HepG2 (cell line): ENCODE measurements around the gene ATOH7. TPM values are rescaled to one million over a fixed set of nuclear protein-coding genes. Genes with fewer than 3 reads are reported as not detected.
A peak's percentile ranks its signal among the peaks of the same experiment; 100 is the strongest.

Source experiments
- ARID5B ChIP-seq: IDR thresholded peaks from 2 replicates; pipeline ENCODE4 v1.4.0; 2020; ENCODE audit warnings: mild to moderate bottlenecking, missing genetic modification reagents
- CREM ChIP-seq, 2 experiments: sonication (generic) in 1 of 2; formaldehyde crosslinking in 1 of 2; IDR thresholded peaks; 2 replicates each; pipeline versions ENCODE4 v1.4.0 to v1.6.1; 2016 to 2020; ENCODE audit warnings: antibody characterized with exemption in 1 of 2, mild to moderate bottlenecking in 1 of 2, missing genetic modification reagents in 1 of 2
- CTCF ChIP-seq: sonication (generic); formaldehyde crosslinking; IDR thresholded peaks from 2 replicates; pipeline ENCODE4 v1.5.0; 2020; ENCODE audit warnings: mild to moderate bottlenecking, missing genetic modification reagents, moderate library complexity
- DRAP1 ChIP-seq: IDR thresholded peaks from 2 replicates; pipeline ENCODE4 v1.6.1; 2016; ENCODE audit warnings: missing genetic modification reagents, missing compliant biosample characterization
- ERF ChIP-seq: IDR thresholded peaks from 2 replicates; pipeline ENCODE4 v1.6.1; 2018; ENCODE audit warnings: missing biosample characterization, missing genetic modification reagents
- FOSL2 ChIP-seq: sonication (generic); formaldehyde crosslinking; IDR thresholded peaks from 2 replicates; pipeline ENCODE4 v1.4.0; 2020; ENCODE audit warnings: missing genetic modification reagents
- GABPA ChIP-seq, 2 experiments: IDR thresholded peaks; 2 replicates each; pipeline ENCODE4 v1.6.1; 2011 to 2016; ENCODE audit warnings: low read depth in 2 of 2, low read length in 1 of 2, missing biosample characterization in 1 of 2, missing genetic modification characterization in 1 of 2
- HDAC2 ChIP-seq: sonication (generic); formaldehyde crosslinking; IDR thresholded peaks from 2 replicates; pipeline ENCODE4 v1.4.0; 2020; ENCODE audit warnings: missing genetic modification reagents
- HNF1B ChIP-seq: sonication (generic); formaldehyde crosslinking; IDR thresholded peaks from 2 replicates; pipeline ENCODE4 v1.5.1; 2020; ENCODE audit warnings: mild to moderate bottlenecking, moderate library complexity, missing genetic modification reagents
- IRF2 ChIP-seq: IDR thresholded peaks from 2 replicates; pipeline ENCODE4 v1.6.1; 2018; ENCODE audit warnings: missing genetic modification reagents, missing compliant biosample characterization
- KDM2A ChIP-seq: sonication (generic); formaldehyde crosslinking; IDR thresholded peaks from 2 replicates; pipeline ENCODE4 v1.4.0; 2020; ENCODE audit warnings: low read depth, missing genetic modification reagents, borderline replicate concordance
- MEF2D ChIP-seq: sonication (generic); formaldehyde crosslinking; IDR thresholded peaks from 2 replicates; pipeline ENCODE4 v1.5.1; 2020; ENCODE audit warnings: mild to moderate bottlenecking, missing genetic modification reagents
- MIXL1 ChIP-seq: IDR thresholded peaks from 2 replicates; pipeline ENCODE4 v1.6.1; 2016
- NR2F6 ChIP-seq, 2 experiments: IDR thresholded peaks; 2 replicates each; pipeline ENCODE4 v1.6.1; 2016; ENCODE audit warnings: antibody characterized with exemption in 1 of 2, mild to moderate bottlenecking in 1 of 2
- SP2 ChIP-seq: sonication (generic); formaldehyde crosslinking; IDR thresholded peaks from 2 replicates; pipeline ENCODE4 v1.5.1; 2020; ENCODE audit warnings: mild to moderate bottlenecking, missing genetic modification reagents
- TEAD3 ChIP-seq: optimal IDR thresholded peaks from 2 replicates; pipeline ENCODE3; 2016; ENCODE audit warnings: borderline replicate concordance
- TFAP4 ChIP-seq: sonication (generic); IDR thresholded peaks from 2 replicates; pipeline ENCODE4 v1.6.1; 2016; ENCODE audit warnings: low read depth, borderline replicate concordance
- ZKSCAN1 ChIP-seq: fragments of 150-350 bp; IDR thresholded peaks from 2 replicates; pipeline ENCODE4 v1.6.1; 2014; ENCODE audit warnings: low read length
- ZKSCAN5 ChIP-seq: sonication (generic); formaldehyde crosslinking; IDR thresholded peaks from 2 replicates; pipeline ENCODE4 v1.5.1; 2020; ENCODE audit warnings: mild to moderate bottlenecking, missing genetic modification reagents
- ZMYM4 ChIP-seq: sonication (generic); formaldehyde crosslinking; IDR thresholded peaks from 2 replicates; pipeline ENCODE4 v1.8.1; 2023; ENCODE audit warnings: mild to moderate bottlenecking, missing genetic modification reagents
- ZNF335 ChIP-seq: sonication (generic); formaldehyde crosslinking; IDR thresholded peaks from 2 replicates; pipeline ENCODE4 v1.4.0; 2020; ENCODE audit warnings: missing genetic modification reagents
- polyA plus RNA-seq, 8 experiments: library from polyadenylated mRNA; depleted of rRNA in 3 of 8; stranded (reverse) in 7 of 8; unstranded in 1 of 8; fragments of >200 nt; fragmentation: Illumina TruSeq in 4 of 8; extraction: Trizol in 4 of 8; gene quantifications; 2 replicates each; pipeline versions ENCODE4 v1.2.1 to v1.2.3, GENCODE V29; 2011 to 2016; ENCODE audit warnings: low read depth in 4 of 8, missing spikeins in 1 of 8, mixed read lengths in 1 of 8; ENCODE audit not compliant: insufficient read depth in 1 of 8
- total RNA-seq, 5 experiments: library from RNA; depleted of rRNA; stranded (reverse); fragments of >200 nt; fragmentation: Illumina TruSeq; extraction: Trizol; gene quantifications; 2 replicates each; pipeline ENCODE4 v1.2.3, GENCODE V29; 2016; ENCODE audit warnings: low read depth in 1 of 5

The ATOH7 gene
- total and polyA plus RNA-seq, 2 of the 13 experiments (the other 11 are each of a cell fraction or from before 2014, with no cell fraction given): 0.07 to 0.11 TPM

- TF ChIP-seq ZNF335 (CRISPR knock-in tag) (no peak), KDM2A (CRISPR knock-in tag) (peak; percentile 46; the same call in 1 of the 2 replicates), IRF2 (CRISPR knock-in tag) (0 out of 2 replicates have a peak, but pooled peaks have one; percentile 23), MEF2D (peak; percentile 53; the same call in 1 of the 2 replicates), CTCF (CRISPR knock-in tag) (peak; percentile 95), ZKSCAN1 (0 out of 2 replicates have a peak, but pooled peaks have one; percentile 14), DRAP1 (CRISPR knock-in tag) (0 out of 2 replicates have a peak, but pooled peaks have one; percentile 17), FOSL2 (peak; percentile 36), HDAC2 (CRISPR knock-in tag) (no peak), ZKSCAN5 (no peak), TFAP4 (0 out of 2 replicates have a peak, but pooled peaks have one; percentile 21), ERF (CRISPR knock-in tag) (0 out of 2 replicates have a peak, but pooled peaks have one; percentile 18), SP2 (no peak), ZMYM4 (peak; percentile 27; the same call in 1 of the 2 replicates), NR2F6 (IDR thresholded peaks at IDR 0.05) (no peak), NR2F6 (CRISPR knock-in tag; IDR thresholded peaks at IDR 0.05) (peak; percentile 15; the same call in 1 of the 2 replicates), HNF1B (peak; percentile 48), TEAD3 (CRISPR knock-in tag) (peak; percentile 51), CREM (IDR thresholded peaks at IDR 0.05) (no peak), CREM (CRISPR knock-in tag; IDR thresholded peaks at IDR 0.05) (no peak), ARID5B (CRISPR knock-in tag) (peak; percentile 35; the same call in 1 of the 2 replicates), GABPA (IDR thresholded peaks at IDR 0.05; ENCODE audit: low read depth, low read length) (no peak), GABPA (CRISPR knock-in tag; IDR thresholded peaks at IDR 0.05; ENCODE audit: low read depth) (0 out of 2 replicates have a peak, but pooled peaks have one; percentile 13), MIXL1 (CRISPR knock-in tag) (0 out of 2 replicates have a peak, but pooled peaks have one; percentile 37)
Measured at GRCh38 chr10:68208424-68209042, 23.4 kb downstream of the ATOH7 start (continued).
